ENCODE results near the gene TM7SF3.
"Not testable (repeated sequence)": the region's sequence is repeated elsewhere in the genome, so short reads cannot be mapped to it uniquely, and the experiment has no call there.

The TM7SF3 gene

GRCh38 chr12:27018037-27018436 lies 3.9 kb upstream of the TM7SF3 start:
- peak; percentile 73 for DNase-seq (ENCODE audit: low read depth)
- no peak for TF ChIP-seq CTCF (IDR thresholded peaks at IDR 0.05; ENCODE audit: low read depth, low read length)
- TF ChIP-seq MAX (IDR thresholded peaks at IDR 0.05; ENCODE audit: low read depth, low read length): no peak
- TF ChIP-seq POLR2A (IDR thresholded peaks at IDR 0.05; ENCODE audit: extremely low read depth, insufficient read length): no peak
- TF ChIP-seq MYC (IDR thresholded peaks at IDR 0.05; ENCODE audit: low read depth, low read length): no peak
- H3K4me3 ChIP-seq (ENCODE audit: low read depth, low read length): no peak overlapping the region

GRCh38 chr12:27017163-27017823 lies 3.1 kb upstream of the TM7SF3 start:
- DNase-seq (ENCODE audit: low read depth); H3K4me3 ChIP-seq (ENCODE audit: low read depth, low read length): not testable (repeated sequence)

GRCh38 chr12:27015730-27016076 lies 1.5 kb upstream of the TM7SF3 start:
- peak overlapping the region; percentile 77 for H3K4me3 ChIP-seq (ENCODE audit: low read depth, low read length)
- peak; percentile 87 for DNase-seq (ENCODE audit: low read depth)
- TF ChIP-seq MAX (IDR thresholded peaks at IDR 0.05; ENCODE audit: low read depth, low read length) (no peak), CTCF (IDR thresholded peaks at IDR 0.05; ENCODE audit: low read depth, low read length) (peak; percentile 33), POLR2A (IDR thresholded peaks at IDR 0.05; ENCODE audit: extremely low read depth, insufficient read length) (no peak)

- peak; percentile 66 for DNase-seq (ENCODE audit: low read depth)
- TF ChIP-seq POLR2A (IDR thresholded peaks at IDR 0.05; ENCODE audit: extremely low read depth, insufficient read length) (no peak), MYC (IDR thresholded peaks at IDR 0.05; ENCODE audit: low read depth, low read length) (peak; percentile 72; the same call in 1 of the 2 replicates), CTCF (IDR thresholded peaks at IDR 0.05; ENCODE audit: low read depth, low read length) (no peak), MAX (IDR thresholded peaks at IDR 0.05; ENCODE audit: low read depth, low read length) (peak; percentile 86)
- H3K4me3 ChIP-seq (ENCODE audit: low read depth, low read length): peak overlapping the region; percentile 77
These were observed 910 bp upstream of the TM7SF3 start for GRCh38 chr12:27014859-27015729.

- DNase-seq (ENCODE audit: low read depth): peak; percentile 81
- peak overlapping the region; percentile 80 for H3K4me3 ChIP-seq (ENCODE audit: low read depth, low read length)
- TF ChIP-seq MYC (IDR thresholded peaks at IDR 0.05; ENCODE audit: low read depth, low read length): no peak
- TF ChIP-seq CTCF (IDR thresholded peaks at IDR 0.05; ENCODE audit: low read depth, low read length): no peak
- TF ChIP-seq POLR2A (IDR thresholded peaks at IDR 0.05; ENCODE audit: extremely low read depth, insufficient read length): no peak
- TF ChIP-seq MAX (IDR thresholded peaks at IDR 0.05; ENCODE audit: low read depth, low read length): 0 out of 2 replicates have a peak, but pooled peaks have one; percentile 16
These were observed 536 bp downstream of the TM7SF3 start for GRCh38 chr12:27013611-27014084.

- H3K4me3 ChIP-seq (ENCODE audit: low read depth, low read length): peak overlapping the region; percentile 80
- DNase-seq (ENCODE audit: low read depth): no peak
- TF ChIP-seq MAX (IDR thresholded peaks at IDR 0.05; ENCODE audit: low read depth, low read length): no peak
- TF ChIP-seq CTCF (IDR thresholded peaks at IDR 0.05; ENCODE audit: low read depth, low read length): no peak
- no peak for TF ChIP-seq POLR2A (IDR thresholded peaks at IDR 0.05; ENCODE audit: extremely low read depth, insufficient read length)
- TF ChIP-seq MYC (IDR thresholded peaks at IDR 0.05; ENCODE audit: low read depth, low read length): no peak
These were observed 1.3 kb downstream of the TM7SF3 start for GRCh38 chr12:27012982-27013255.

Measured in NB4 (cell line).